HG02588 (cell line): ENCODE results near the gene SLC20A1.

ENCODE experiments used
- ATAC-seq: cut with Tn5 transposase; IDR thresholded peaks from one replicate; pipeline ENCODE4 v1.9.1; 2021; ENCODE audit warnings: mild to moderate bottlenecking, moderate library complexity; ENCODE audit not compliant: unreplicated experiment

SLC20A1 gene

GRCh38 chr2:112625474-112626114 lies 20.1 kb upstream of the SLC20A1 start:
- no peak for ATAC-seq

- peak; percentile 50 for ATAC-seq
Observed at GRCh38 chr2:112626604-112627059, 19.1 kb upstream of the SLC20A1 start.

GRCh38 chr2:112627060-112628040 lies 18.4 kb upstream of the SLC20A1 start:
- ATAC-seq, result no peak

- ATAC-seq, result no peak
Observed at GRCh38 chr2:112629224-112629623, 16.5 kb upstream of the SLC20A1 start.

- no peak for ATAC-seq
Observed at GRCh38 chr2:112629823-112630222, 15.9 kb upstream of the SLC20A1 start.

GRCh38 chr2:112630268-112630667 lies 15.5 kb upstream of the SLC20A1 start:
- no peak for ATAC-seq

GRCh38 chr2:112633708-112634107 lies 12.0 kb upstream of the SLC20A1 start:
- ATAC-seq, result no peak

- ATAC-seq, result no peak
Observed at GRCh38 chr2:112634153-112634873, 11.4 kb upstream of the SLC20A1 start.

- no peak for ATAC-seq
Observed at GRCh38 chr2:112634874-112635157, 10.9 kb upstream of the SLC20A1 start.

- ATAC-seq, result peak; percentile 93
Observed at GRCh38 chr2:112636605-112637288, 9.0 kb upstream of the SLC20A1 start.

GRCh38 chr2:112637289-112637660 lies 8.5 kb upstream of the SLC20A1 start:
- no peak for ATAC-seq

- ATAC-seq, result no peak
Observed at GRCh38 chr2:112639936-112640335, 5.8 kb upstream of the SLC20A1 start.

GRCh38 chr2:112640467-112640799 lies 5.3 kb upstream of the SLC20A1 start:
- no peak for ATAC-seq

- ATAC-seq, result no peak
Observed at GRCh38 chr2:112640800-112641675, 4.7 kb upstream of the SLC20A1 start.

- ATAC-seq, result no peak
Observed at GRCh38 chr2:112641701-112642100, 4.0 kb upstream of the SLC20A1 start.

- no peak for ATAC-seq
Observed at GRCh38 chr2:112642561-112642960, 3.2 kb upstream of the SLC20A1 start.

- ATAC-seq, result no peak
Observed at GRCh38 chr2:112642966-112643365, 2.8 kb upstream of the SLC20A1 start.

- no peak for ATAC-seq
Observed at GRCh38 chr2:112643488-112643887, 2.3 kb upstream of the SLC20A1 start.

- ATAC-seq, result no peak
Observed at GRCh38 chr2:112644155-112644932, 1.4 kb upstream of the SLC20A1 start.
